GM18909 (cell line): ENCODE results near the gene PARVG.
A peak's percentile ranks its signal among the peaks of the same experiment; 100 is the strongest.

Experiments used
- ATAC-seq: cut with Tn5 transposase; IDR thresholded peaks from one replicate; pipeline ENCODE4 v1.9.1; 2021; ENCODE audit warnings: mild to moderate bottlenecking; ENCODE audit not compliant: unreplicated experiment, poor library complexity

PARVG gene, protein sequence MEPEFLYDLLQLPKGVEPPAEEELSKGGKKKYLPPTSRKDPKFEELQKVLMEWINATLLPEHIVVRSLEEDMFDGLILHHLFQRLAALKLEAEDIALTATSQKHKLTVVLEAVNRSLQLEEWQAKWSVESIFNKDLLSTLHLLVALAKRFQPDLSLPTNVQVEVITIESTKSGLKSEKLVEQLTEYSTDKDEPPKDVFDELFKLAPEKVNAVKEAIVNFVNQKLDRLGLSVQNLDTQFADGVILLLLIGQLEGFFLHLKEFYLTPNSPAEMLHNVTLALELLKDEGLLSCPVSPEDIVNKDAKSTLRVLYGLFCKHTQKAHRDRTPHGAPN

GRCh38 chr22:44180706-44181032 lies at the start of gene PARVG:
TSS of gene PARVG (plus strand) at chr22:44180925. CDS start at chr22:44183330, 2,405 bp downstream.
- ATAC-seq: peak; percentile 52

GRCh38 chr22:44131412-44131811 lies 49.3 kb upstream of the PARVG start:
- ATAC-seq: no peak

GRCh38 chr22:44131989-44132685 lies 48.6 kb upstream of the PARVG start:
- no peak for ATAC-seq

- ATAC-seq: no peak
These were observed 48.0 kb upstream of the PARVG start for GRCh38 chr22:44132724-44133123.

DNA sequence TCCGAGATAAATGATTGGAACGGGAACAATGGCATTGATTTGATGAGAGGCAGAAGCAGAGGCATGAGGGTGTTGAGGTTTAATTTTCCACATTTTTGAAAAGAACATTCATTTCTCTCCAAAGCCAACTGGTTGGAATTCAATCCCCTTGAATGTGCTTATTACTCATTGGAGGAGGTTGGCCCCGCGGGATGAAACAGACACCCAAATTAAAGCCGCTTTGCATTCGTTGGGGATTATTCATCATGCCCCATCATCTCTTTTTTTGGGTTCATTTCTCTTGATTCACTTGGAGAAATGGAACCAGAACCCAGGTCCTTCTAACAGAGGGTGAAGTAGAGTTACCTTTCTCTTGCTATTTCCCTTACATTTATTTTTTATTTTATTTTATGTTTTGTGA lies 47.6 kb upstream of the PARVG start:
- no peak for ATAC-seq

DNA sequence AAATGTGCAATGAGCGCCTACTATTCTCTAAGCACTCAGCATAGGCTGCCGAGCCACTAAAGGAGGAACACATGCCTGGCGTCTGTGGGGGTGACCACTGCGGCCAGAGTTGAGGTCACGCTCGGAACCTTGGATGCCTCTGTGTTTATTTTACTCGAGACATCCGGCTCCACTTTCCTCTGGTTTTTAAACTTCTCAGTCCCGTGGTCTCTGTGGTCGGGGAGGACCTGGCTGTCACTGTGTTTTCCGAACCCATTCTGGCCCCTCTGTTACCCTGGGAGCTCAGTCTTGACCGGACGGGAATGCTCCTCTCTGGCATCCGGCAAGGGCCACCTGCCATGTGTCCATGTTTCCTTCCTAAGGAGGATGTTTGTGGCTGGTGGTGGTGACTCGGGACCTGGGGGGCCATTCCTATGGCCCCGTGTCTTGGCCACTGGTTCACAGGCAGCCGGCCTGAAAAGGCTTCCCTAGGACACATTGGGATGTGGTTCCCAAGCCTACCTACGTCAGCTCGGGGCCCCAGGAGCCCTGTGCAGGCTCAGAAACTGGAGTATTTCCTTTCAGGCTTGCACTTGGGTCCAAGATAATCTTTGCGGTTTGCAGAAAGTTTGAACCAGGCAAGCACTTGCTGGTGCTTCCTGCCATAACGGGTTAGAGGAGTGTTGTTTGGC lies 46.7 kb upstream of the PARVG start:
- no peak for ATAC-seq

- ATAC-seq: no peak
These were observed 44.6 kb upstream of the PARVG start for GRCh38 chr22:44136112-44136511.

DNA sequence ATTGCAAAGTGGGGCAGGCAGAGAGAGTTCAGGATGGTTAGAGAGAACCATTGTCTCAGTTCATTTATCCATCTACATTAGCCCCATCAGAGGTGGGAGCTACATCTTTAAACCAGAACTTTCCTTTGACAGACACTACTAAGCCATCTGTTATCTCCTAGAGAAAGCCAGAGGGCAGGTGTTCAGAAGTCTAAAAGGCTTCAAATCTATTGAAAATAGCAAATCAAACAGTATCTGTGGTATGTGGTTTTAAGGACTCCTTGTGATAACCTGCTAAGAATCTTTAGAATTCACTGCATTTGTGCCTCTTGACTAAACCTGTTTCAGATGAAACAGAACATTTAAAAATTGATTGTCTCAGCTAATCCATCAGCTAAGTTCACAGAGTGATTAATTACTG lies 43.9 kb upstream of the PARVG start:
- ATAC-seq: no peak

DNA sequence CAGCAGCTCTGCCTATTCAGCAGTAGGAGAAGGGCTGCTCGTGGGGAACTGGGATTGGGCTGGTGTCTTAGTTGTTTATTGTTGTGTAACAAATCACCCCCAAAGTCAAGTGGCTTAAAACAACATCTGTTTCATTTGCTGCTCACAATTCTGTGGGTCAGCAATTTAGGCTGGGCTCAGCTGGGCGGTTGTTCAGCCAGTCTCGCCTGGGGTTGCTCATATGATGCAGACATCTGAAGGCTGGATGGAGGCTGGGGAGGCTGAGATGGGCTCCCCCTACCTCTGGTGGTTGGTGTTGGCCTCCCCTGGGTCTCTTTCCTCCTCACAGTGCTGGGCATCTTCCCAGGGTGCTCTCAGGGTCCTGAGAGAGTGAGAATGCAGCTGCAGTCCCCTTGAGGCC lies 43.3 kb upstream of the PARVG start:
- no peak for ATAC-seq

DNA sequence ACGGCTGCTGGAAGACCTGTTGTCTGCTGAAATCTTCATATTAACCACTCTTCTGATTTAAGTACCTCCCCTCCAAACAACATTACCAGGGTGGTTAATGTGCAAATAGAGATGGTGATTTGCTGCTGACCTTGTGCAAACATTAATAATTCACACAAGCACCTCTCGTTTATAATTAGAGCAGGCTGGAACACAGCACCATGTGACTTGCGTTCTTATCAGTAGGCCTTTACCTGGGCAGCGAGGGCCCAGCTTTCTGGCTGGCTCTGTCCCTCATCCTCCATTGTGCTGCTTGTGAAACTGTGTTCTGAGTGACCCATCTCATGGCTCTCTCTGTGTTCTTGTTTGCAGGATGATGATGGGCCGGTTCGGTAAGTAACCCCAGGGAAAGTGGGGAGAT lies 41.0 kb upstream of the PARVG start:
- no peak for ATAC-seq

- no peak for ATAC-seq
These were observed 38.2 kb upstream of the PARVG start for GRCh38 chr22:44142421-44143104.

DNA sequence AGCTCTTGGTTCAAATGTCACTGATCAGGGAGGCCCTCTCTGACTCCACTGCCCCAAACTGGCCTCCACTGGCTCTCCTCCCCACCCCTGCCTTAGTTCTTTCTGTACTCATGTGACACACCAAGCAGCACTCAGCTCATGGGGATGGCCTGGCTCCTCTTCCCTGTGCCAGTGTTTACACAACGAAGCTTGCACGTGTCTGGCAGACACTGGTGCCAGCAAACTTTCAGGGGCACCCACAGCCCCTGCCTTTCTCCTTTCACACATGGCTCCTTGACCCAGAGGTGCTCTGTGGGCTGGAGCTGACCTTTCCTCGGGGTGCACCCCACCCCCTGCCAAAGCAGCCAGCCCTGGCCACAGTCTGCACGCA lies 37.6 kb upstream of the PARVG start:
- ATAC-seq: no peak

- no peak for ATAC-seq
These were observed 37.1 kb upstream of the PARVG start for GRCh38 chr22:44143579-44143978.

DNA sequence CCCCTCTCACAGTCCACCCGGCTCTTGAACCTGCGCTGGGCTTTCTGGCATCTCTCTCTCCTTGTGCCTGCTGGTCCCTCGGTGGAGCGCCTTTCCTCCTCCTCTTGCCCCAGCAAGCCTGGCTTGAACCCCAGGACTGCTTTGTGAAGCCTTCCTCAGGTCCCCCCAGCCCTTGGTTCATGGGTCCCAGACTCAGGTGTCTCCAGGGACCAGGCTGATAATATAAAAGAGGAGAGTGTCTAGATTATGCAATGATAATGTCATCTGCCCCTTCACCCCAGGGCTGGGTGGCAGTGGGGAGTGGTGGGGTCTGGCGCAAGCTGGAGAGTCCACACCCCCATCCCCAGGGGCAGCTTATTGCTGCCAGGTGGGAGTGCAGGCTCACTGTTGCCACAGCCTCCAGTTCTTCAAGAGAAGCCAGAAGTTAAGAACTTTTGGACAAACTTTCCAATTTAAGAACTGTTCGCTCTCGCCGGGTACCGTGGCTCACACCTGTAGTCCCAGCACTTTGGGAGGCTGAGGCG lies 36.6 kb upstream of the PARVG start:
- ATAC-seq: no peak

GRCh38 chr22:44145544-44145943 lies 35.2 kb upstream of the PARVG start:
- ATAC-seq: no peak

GRCh38 chr22:44146088-44146861 lies 34.5 kb upstream of the PARVG start:
- ATAC-seq: no peak

DNA sequence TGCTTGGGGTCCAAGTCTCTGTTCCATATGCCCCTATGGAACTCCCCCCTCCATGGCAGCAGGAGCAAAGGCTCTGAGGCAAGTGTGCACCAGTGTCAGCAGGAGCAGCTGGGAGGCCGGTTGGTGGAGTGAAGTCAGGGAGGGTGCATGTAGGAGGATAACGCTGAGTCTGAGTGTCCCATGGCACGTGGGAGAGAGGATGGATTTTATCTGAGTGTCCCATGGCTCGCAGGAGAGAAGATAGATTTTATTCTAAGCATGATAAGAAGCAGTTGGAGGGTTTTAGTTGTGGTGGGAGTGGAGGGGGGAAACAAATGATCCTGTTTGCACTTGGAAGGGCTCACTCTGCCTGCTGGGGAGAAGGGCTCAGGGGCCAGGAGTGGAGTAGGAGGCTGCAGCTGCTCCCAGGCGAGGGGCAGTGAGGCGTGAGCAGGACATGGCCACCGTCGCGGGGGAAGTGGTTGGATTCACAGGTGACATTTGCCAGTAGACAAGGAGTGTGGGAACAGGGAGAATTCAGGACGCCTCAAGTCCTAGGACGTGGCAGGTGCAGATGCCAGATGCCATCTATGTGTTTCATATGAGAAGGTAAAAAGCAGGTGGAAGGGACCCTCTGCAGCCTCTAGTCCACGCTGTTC lies 33.6 kb upstream of the PARVG start:
- no peak for ATAC-seq

- ATAC-seq: no peak
These were observed 32.7 kb upstream of the PARVG start for GRCh38 chr22:44147821-44148574.

DNA sequence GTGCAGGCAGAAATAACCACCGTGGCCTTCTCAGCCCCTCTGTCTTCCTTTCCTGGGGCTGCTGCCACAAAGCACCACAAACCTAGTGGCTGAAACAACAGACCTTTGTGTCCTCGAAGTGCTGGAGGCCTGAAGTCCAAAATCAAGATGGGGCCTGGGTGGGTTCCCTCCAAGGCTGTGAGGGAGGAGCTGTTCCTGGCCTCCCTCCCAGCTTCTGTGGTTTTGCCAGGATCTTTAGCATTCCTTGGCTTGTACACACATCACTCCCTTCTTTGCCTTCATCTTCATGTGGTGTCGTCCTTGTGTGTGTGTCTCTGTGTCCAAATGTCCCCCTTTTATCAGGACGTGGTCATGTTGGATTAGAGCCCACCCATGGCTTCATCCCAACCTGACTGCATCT lies 29.0 kb upstream of the PARVG start:
- no peak for ATAC-seq
